Melanocyte of skin (primary cell): ENCODE measurements around the gene CT83. TPM values are rescaled to one million over a fixed set of nuclear protein-coding genes. Genes with fewer than 3 reads are reported as not detected.

Experiments used
- total RNA-seq, 2 donors: library from RNA; depleted of rRNA; stranded (reverse); fragments of >200 nt; gene quantifications; 2 replicates each; pipeline ENCODE4 v1.2.3, GENCODE V29; 2012

CT83 gene, protein sequence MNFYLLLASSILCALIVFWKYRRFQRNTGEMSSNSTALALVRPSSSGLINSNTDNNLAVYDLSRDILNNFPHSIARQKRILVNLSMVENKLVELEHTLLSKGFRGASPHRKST
- total RNA-seq: not detected

DNA sequence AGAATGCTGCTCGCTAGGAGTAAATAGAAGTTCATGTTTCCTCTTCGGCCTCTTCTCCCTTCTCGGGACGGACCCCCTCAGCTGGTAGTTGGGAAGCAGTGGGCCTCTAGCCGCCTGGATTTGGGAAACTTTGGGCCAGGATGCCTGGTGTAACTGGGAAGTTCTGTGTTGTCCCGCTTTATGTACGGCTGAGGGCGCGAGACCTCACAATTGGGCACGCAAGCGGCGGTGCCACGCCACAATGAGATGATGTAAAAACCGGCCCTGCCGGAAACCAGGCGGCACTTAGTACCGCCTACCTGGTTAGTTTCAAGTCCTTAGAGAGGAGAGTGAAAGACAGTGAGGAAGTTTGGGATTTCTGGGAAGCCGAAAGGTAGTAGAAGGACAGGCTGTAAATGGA lies at the start of gene CT83:
CT83 (minus strand) TSS at position 155 of the 400 bp plus-strand sequence; CDS start at position 35, 120 bp downstream.

DNA sequence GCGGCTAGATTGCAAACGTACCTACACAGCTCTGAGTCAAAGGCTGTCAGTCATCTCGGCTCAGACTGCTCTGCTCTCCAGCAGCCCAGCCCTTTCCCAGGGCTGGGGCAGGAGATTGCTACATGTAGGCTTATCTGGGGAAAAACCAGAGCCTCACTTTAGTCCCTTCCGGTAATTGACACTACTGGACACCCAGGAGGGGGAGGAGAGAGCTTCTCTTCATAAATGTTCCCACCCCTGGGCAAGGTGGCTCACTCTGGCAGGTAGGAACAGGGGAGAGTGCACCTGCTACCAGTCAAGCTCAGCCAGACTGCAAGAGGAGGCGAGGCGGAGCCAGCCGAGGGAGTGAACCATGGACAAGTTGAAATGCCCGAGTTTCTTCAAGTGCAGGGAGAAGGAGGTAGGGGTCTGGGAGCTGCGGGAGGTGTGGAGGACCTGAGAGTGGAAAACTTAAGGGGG lies 26.4 kb downstream of the CT83 start, which contains the start of gene SLC6A14:
SLC6A14 (plus strand) TSS at position 249 of the 459 bp plus-strand sequence; CDS start at position 353, 104 bp downstream.

Other genes starting within 250 kb of the CT83 start
- not detected for gene SLC6A14, start 26.4 kb downstream of the CT83 start, total RNA-seq